ENCODE measurements around the gene SH3GL3.

SH3GL3 gene

DNA sequence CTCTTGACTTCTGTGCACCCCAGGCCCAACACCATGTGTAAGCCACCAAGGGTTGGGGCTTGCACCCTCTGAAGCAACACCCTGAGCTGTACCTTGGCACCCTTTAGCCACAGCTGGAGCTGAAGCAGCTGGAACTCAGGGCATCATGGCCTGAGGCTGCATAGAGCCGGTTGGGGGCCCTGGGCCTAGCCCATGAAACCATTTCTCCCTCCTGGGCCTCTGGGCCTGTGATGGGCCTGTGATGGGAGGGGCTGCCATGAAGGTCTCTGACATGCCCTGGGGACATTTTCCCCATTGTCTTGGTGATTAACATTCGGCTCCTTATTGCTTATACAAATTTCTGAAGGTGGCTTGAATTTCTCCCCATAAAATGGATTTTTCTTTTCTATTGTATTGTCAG lies 184.4 kb downstream of the SH3GL3 start:
- no peak overlapping the region for H3K9ac ChIP-seq (ENCODE audit: low read depth, low read length, poor library complexity, severe bottlenecking)
- H3K9me3 ChIP-seq (ENCODE audit: insufficient read depth, low read depth, low read length) = no peaks in the 10 kb centered on the region; the same call in 1 of the 2 replicates
- no peak overlapping the region for H3K4me3 ChIP-seq (ENCODE audit: low read length, poor library complexity, severe bottlenecking)
- H2AFZ ChIP-seq (ENCODE audit: low read length) = no peak overlapping the region
- H3K79me2 ChIP-seq (ENCODE audit: insufficient read depth, low read length) = no peaks in the 10 kb centered on the region
- H3K36me3 ChIP-seq (ENCODE audit: insufficient read depth, low read length) = no peaks in the 10 kb centered on the region
- TF ChIP-seq, protein P1, sequence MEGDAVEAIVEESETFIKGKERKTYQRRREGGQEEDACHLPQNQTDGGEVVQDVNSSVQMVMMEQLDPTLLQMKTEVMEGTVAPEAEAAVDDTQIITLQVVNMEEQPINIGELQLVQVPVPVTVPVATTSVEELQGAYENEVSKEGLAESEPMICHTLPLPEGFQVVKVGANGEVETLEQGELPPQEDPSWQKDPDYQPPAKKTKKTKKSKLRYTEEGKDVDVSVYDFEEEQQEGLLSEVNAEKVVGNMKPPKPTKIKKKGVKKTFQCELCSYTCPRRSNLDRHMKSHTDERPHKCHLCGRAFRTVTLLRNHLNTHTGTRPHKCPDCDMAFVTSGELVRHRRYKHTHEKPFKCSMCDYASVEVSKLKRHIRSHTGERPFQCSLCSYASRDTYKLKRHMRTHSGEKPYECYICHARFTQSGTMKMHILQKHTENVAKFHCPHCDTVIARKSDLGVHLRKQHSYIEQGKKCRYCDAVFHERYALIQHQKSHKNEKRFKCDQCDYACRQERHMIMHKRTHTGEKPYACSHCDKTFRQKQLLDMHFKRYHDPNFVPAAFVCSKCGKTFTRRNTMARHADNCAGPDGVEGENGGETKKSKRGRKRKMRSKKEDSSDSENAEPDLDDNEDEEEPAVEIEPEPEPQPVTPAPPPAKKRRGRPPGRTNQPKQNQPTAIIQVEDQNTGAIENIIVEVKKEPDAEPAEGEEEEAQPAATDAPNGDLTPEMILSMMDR (conservative IDR thresholded peaks at IDR 0.05; ENCODE audit: low read length) = no peak
- no peak for TF ChIP-seq EZH2phosphoT487 (IDR thresholded peaks at IDR 0.05; ENCODE audit: borderline replicate concordance)
- H3K9me2 ChIP-seq (replicated peaks; ENCODE audit: low read depth, low read length) = no peaks in the 10 kb centered on the region
- no peaks in the 10 kb centered on the region for H3F3A ChIP-seq (ENCODE audit: low read depth)
- H3K4me2 ChIP-seq (ENCODE audit: low read depth, low read length, poor library complexity, severe bottlenecking) = no peak overlapping the region
- H3K4me1 ChIP-seq (ENCODE audit: insufficient read depth, low read length, poor library complexity, severe bottlenecking) = no peaks in the 10 kb centered on the region
- H3K27me3 ChIP-seq (ENCODE audit: insufficient read depth, low read length, poor library complexity, severe bottlenecking) = no peaks in the 10 kb centered on the region
- H4K20me1 ChIP-seq (ENCODE audit: insufficient read depth, low read length, poor library complexity, severe bottlenecking) = no peaks in the 10 kb centered on the region

GRCh38 chr15:83643201-83643600 lies 196.1 kb downstream of the SH3GL3 start:
- Histone ChIP-seq H3K4me1 (ENCODE audit: insufficient read depth, low read length, poor library complexity, severe bottlenecking) (no peaks in the 10 kb centered on the region), H3K79me2 (ENCODE audit: insufficient read depth, low read length) (no peaks in the 10 kb centered on the region), H3K4me3 (ENCODE audit: low read length, poor library complexity, severe bottlenecking) (no peak overlapping the region), H3K4me2 (ENCODE audit: low read depth, low read length, poor library complexity, severe bottlenecking) (no peak overlapping the region), H3K9me3 (ENCODE audit: insufficient read depth, low read depth, low read length) (no peaks in the 10 kb centered on the region), H3K27me3 (ENCODE audit: insufficient read depth, low read length, poor library complexity, severe bottlenecking) (no peaks in the 10 kb centered on the region), H4K20me1 (ENCODE audit: insufficient read depth, low read length, poor library complexity, severe bottlenecking) (no peaks in the 10 kb centered on the region), H3F3A (ENCODE audit: low read depth) (no peaks in the 10 kb centered on the region), H3K36me3 (ENCODE audit: insufficient read depth, low read length) (no peaks in the 10 kb centered on the region), H3K9ac (ENCODE audit: low read depth, low read length, poor library complexity, severe bottlenecking) (no peak overlapping the region), H2AFZ (ENCODE audit: low read length) (no peak overlapping the region), H3K9me2 (replicated peaks; ENCODE audit: low read depth, low read length) (no peaks in the 10 kb centered on the region)
- TF ChIP-seq EZH2phosphoT487 (IDR thresholded peaks at IDR 0.05; ENCODE audit: borderline replicate concordance) = no peak
- TF ChIP-seq, protein P1 (conservative IDR thresholded peaks at IDR 0.05; ENCODE audit: low read length) = no peak

DNA sequence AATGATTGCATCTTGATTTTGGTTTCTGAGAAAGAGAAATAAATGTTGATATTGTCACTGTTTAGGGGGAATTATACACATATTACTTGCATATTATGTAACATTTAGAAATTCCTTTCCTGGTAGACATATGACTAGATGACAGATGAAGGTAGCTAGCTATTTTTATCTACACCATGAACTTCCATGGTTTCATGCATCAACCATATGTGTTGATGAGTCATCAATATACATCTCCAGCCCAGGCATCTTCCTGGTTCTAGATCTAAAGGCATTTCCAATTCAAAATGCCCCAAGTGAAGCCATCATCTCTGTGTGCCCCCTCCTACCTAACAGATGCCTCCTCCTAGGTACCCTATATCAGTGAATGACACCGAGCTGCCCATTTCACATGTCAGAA lies 197.3 kb downstream of the SH3GL3 start:
- H3K9me2 ChIP-seq (replicated peaks; ENCODE audit: low read depth, low read length) = no peaks in the 10 kb centered on the region
- H3K9me3 ChIP-seq (ENCODE audit: insufficient read depth, low read depth, low read length) = no peaks in the 10 kb centered on the region
- no peak overlapping the region for H3K4me2 ChIP-seq (ENCODE audit: low read depth, low read length, poor library complexity, severe bottlenecking)
- H3K36me3 ChIP-seq (ENCODE audit: insufficient read depth, low read length) = no peaks in the 10 kb centered on the region
- H2AFZ ChIP-seq (ENCODE audit: low read length) = no peak overlapping the region
- no peak for TF ChIP-seq EZH2phosphoT487 (IDR thresholded peaks at IDR 0.05; ENCODE audit: borderline replicate concordance)
- TF ChIP-seq, protein P1 (conservative IDR thresholded peaks at IDR 0.05; ENCODE audit: low read length) = no peak
- no peaks in the 10 kb centered on the region for H3K4me1 ChIP-seq (ENCODE audit: insufficient read depth, low read length, poor library complexity, severe bottlenecking)
- no peaks in the 10 kb centered on the region for H4K20me1 ChIP-seq (ENCODE audit: insufficient read depth, low read length, poor library complexity, severe bottlenecking)
- H3K4me3 ChIP-seq (ENCODE audit: low read length, poor library complexity, severe bottlenecking) = no peak overlapping the region
- H3K9ac ChIP-seq (ENCODE audit: low read depth, low read length, poor library complexity, severe bottlenecking) = no peak overlapping the region
- H3F3A ChIP-seq (ENCODE audit: low read depth) = no peaks in the 10 kb centered on the region
- H3K79me2 ChIP-seq (ENCODE audit: insufficient read depth, low read length) = no peaks in the 10 kb centered on the region
- H3K27me3 ChIP-seq (ENCODE audit: insufficient read depth, low read length, poor library complexity, severe bottlenecking) = no peaks in the 10 kb centered on the region

Measured in Loucy (cell line).